Astrocyte (in vitro differentiated cells and primary cell): ENCODE results near the gene MIA2. TPM values are rescaled to one million over a fixed set of nuclear protein-coding genes. Genes with fewer than 3 reads are reported as not detected.

Source experiments
- DNase-seq: peaks from one replicate; pipeline ENCODE4 v3.0.0-alpha.2; 2010; ENCODE audit warnings: low read depth
- FAIRE-seq: peaks from 2 replicates; lab custom pipeline; 2011; peaks lifted over from hg19 to GRCh38; lab: Jason Lieb, UNC
- H2AFZ ChIP-seq: 2 replicates; pipeline ENCODE4 v1.6.0; 2012; ENCODE audit warnings: low read depth, low read length, inconsistent platforms
- H3K27ac ChIP-seq: 2 replicates; pipeline ENCODE4 v1.5.1; 2011; ENCODE audit warnings: low read depth, low read length, inconsistent platforms
- H3K27me3 ChIP-seq: 2 replicates; pipeline ENCODE4 v1.6.0; 2011; ENCODE audit warnings: low read length, inconsistent platforms; ENCODE audit not compliant: insufficient read depth
- H3K36me3 ChIP-seq: 2 replicates; pipeline ENCODE4 v1.5.1; 2011; ENCODE audit warnings: low read length, inconsistent platforms; ENCODE audit not compliant: insufficient read depth
- H3K4me1 ChIP-seq: 2 replicates; pipeline ENCODE4 v1.5.1; 2011; ENCODE audit warnings: low read length, inconsistent platforms; ENCODE audit not compliant: insufficient read depth
- H3K4me2 ChIP-seq: 2 replicates; pipeline ENCODE4 v1.6.0; 2012; ENCODE audit warnings: low read length, inconsistent platforms
- H3K4me3 ChIP-seq: 2 replicates; pipeline ENCODE4 v1.5.1; 2011; ENCODE audit warnings: low read depth, mild to moderate bottlenecking, low read length, inconsistent platforms; ENCODE audit not compliant: insufficient read depth
- H3K79me2 ChIP-seq: 2 replicates; pipeline ENCODE4 v1.6.0; 2012; ENCODE audit warnings: mild to moderate bottlenecking, low read length, inconsistent platforms; ENCODE audit not compliant: insufficient read depth
- H3K9ac ChIP-seq: 2 replicates; pipeline ENCODE4 v1.6.0; 2012; ENCODE audit warnings: mild to moderate bottlenecking, low read length, inconsistent platforms
- H3K9me3 ChIP-seq: 2 replicates; pipeline ENCODE4 v1.5.1; 2012; ENCODE audit warnings: low read depth, mild to moderate bottlenecking, low read length, inconsistent platforms; ENCODE audit not compliant: insufficient read depth
- H4K20me1 ChIP-seq: 2 replicates; pipeline ENCODE4 v1.6.0; 2012; ENCODE audit warnings: low read length, inconsistent platforms; ENCODE audit not compliant: insufficient read depth
- H3K27ac Mint-ChIP-seq: one replicate; pipeline ENCODE4 v1.8.0; 2021; ENCODE audit warnings: mild to moderate bottlenecking, mixed read lengths; ENCODE audit not compliant: unreplicated experiment
- H3K27me3 Mint-ChIP-seq: one replicate; pipeline ENCODE4 v1.8.0; 2021; ENCODE audit warnings: low read depth, mixed read lengths; ENCODE audit not compliant: unreplicated experiment
- H3K36me3 Mint-ChIP-seq: one replicate; pipeline ENCODE4 v1.8.0; 2021; ENCODE audit warnings: low read depth, mixed read lengths; ENCODE audit not compliant: unreplicated experiment
- H3K4me1 Mint-ChIP-seq: one replicate; pipeline ENCODE4 v1.8.0; 2021; ENCODE audit warnings: low read depth, mixed read lengths; ENCODE audit not compliant: unreplicated experiment
- H3K4me3 Mint-ChIP-seq: one replicate; pipeline ENCODE4 v1.8.0; 2021; ENCODE audit warnings: mild to moderate bottlenecking, moderate library complexity, mixed read lengths; ENCODE audit not compliant: unreplicated experiment
- H3K9me3 Mint-ChIP-seq: one replicate; pipeline ENCODE4 v1.8.0; 2021; ENCODE audit warnings: mild to moderate bottlenecking, mixed read lengths; ENCODE audit not compliant: unreplicated experiment
- EZH2 ChIP-seq: IDR thresholded peaks from 2 replicates; pipeline ENCODE4 v1.6.1; 2012; ENCODE audit warnings: mild to moderate bottlenecking, low read length, inconsistent platforms; ENCODE audit not compliant: insufficient read depth
- total RNA-seq: library from RNA; stranded (reverse); gene quantifications from 2 replicates; pipeline ENCODE4 v1.2.1, GENCODE V29; 2021
- TF ChIP-seq, protein P1 (sequence below): IDR thresholded peaks from 2 replicates; pipeline ENCODE4 v1.5.1; 2011; ENCODE audit warnings: low read depth, mild to moderate bottlenecking, inconsistent platforms, low read length, moderate library complexity; ENCODE audit not compliant: insufficient read depth

Gene MIA2
- total RNA-seq, 1 donor from 2014 or later: 18.2 TPM

DNA sequence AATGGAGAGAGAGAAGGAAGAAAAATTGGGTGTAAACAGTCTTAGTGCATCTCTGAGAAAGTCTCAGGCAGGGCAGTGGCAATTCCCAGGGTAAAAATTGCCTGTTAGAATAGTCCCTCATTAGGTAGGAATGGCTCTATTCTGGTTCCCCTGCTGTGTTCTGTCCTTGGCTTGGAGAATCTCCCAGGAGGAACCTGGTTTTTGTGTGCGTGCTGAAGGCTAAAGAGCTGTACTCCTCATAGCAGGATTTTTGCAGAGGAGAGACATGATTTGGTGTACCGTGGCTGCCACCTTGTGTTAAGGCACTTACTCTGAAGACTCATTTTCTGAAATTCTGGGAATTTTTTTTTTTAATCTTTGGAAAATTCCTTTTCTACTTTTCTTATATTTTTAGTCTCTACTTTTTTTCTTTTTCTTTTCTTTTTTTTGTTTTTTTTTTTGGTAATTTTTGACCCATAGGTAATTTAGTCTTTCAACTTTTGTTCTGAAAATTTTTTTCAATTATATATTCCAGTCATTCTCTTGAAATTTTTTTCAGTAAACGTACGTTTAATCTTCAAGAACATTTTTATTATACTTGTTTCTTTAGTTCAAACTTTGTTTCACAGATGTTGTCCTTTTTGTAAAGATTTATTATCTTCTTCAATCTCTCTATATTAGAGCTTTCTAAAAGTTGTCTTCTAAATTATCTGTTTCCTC, 134.7 kb downstream of the MIA2 start:
- Histone ChIP-seq H4K20me1 (peaks cover 28% of the 10 kb centered on the region), H3K27ac (no peak overlapping the region), H3K4me2 (no peak overlapping the region), H3K4me3 (no peak overlapping the region), H3K4me1 (peaks cover 3% of the 10 kb centered on the region), H2AFZ (no peak overlapping the region), H3K27me3 (no peaks in the 10 kb centered on the region), H3K36me3 (no peaks in the 10 kb centered on the region), H3K79me2 (peaks cover 23% of the 10 kb centered on the region), H3K9ac (no peak overlapping the region), H3K9me3 (no peaks in the 10 kb centered on the region)
- FAIRE-seq: no peak
- H3K9me3 Mint-ChIP-seq: peaks cover 6% of the 10 kb centered on the region
- peak; percentile 57 for DNase-seq
- H3K4me1 Mint-ChIP-seq: peaks cover 19% of the 10 kb centered on the region
- H3K4me3 Mint-ChIP-seq: no peak overlapping the region
- peaks cover 19% of the 10 kb centered on the region for H3K36me3 Mint-ChIP-seq
- H3K27me3 Mint-ChIP-seq: no peaks in the 10 kb centered on the region
- peak overlapping the region; percentile 24 for H3K27ac Mint-ChIP-seq
- TF ChIP-seq, protein P1, sequence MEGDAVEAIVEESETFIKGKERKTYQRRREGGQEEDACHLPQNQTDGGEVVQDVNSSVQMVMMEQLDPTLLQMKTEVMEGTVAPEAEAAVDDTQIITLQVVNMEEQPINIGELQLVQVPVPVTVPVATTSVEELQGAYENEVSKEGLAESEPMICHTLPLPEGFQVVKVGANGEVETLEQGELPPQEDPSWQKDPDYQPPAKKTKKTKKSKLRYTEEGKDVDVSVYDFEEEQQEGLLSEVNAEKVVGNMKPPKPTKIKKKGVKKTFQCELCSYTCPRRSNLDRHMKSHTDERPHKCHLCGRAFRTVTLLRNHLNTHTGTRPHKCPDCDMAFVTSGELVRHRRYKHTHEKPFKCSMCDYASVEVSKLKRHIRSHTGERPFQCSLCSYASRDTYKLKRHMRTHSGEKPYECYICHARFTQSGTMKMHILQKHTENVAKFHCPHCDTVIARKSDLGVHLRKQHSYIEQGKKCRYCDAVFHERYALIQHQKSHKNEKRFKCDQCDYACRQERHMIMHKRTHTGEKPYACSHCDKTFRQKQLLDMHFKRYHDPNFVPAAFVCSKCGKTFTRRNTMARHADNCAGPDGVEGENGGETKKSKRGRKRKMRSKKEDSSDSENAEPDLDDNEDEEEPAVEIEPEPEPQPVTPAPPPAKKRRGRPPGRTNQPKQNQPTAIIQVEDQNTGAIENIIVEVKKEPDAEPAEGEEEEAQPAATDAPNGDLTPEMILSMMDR: peak; percentile 68
- TF ChIP-seq EZH2: no peak

DNA sequence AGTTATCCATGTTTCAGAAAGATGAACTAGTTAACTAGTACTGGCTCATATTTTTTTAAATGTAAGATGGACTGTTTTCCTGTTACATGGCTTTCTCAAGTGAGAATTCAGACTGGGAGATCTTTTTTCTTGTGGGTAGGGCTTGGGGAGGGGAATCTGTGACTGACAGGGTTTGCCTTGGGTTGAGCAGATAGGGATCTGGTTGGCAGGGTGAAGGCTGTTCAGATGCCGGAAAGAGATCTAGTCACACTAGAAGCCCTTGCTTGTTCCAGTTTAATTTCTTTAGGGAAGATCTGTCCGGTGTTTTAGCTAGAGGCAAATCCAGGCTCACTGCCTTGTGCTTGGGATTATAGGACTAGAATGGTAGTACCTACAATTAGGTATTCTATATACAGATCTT, 135.3 kb downstream of the MIA2 start:
- Histone ChIP-seq H3K79me2 (peaks cover 23% of the 10 kb centered on the region), H3K4me2 (no peak overlapping the region), H4K20me1 (peaks cover 28% of the 10 kb centered on the region), H3K36me3 (no peaks in the 10 kb centered on the region), H3K27me3 (no peaks in the 10 kb centered on the region), H2AFZ (no peak overlapping the region), H3K4me3 (no peak overlapping the region), H3K4me1 (peaks cover 3% of the 10 kb centered on the region), H3K9me3 (no peaks in the 10 kb centered on the region), H3K27ac (no peak overlapping the region), H3K9ac (no peak overlapping the region)
- FAIRE-seq: no peak
- Mint-ChIP-seq H3K4me3 (no peak overlapping the region), H3K27ac (peak overlapping the region; percentile 24), H3K36me3 (peaks cover 14% of the 10 kb centered on the region), H3K9me3 (peaks cover 2% of the 10 kb centered on the region), H3K4me1 (peaks cover 19% of the 10 kb centered on the region), H3K27me3 (no peaks in the 10 kb centered on the region)
- no peak for TF ChIP-seq EZH2
- TF ChIP-seq, protein P1: no peak
- DNase-seq: no peak

DNA sequence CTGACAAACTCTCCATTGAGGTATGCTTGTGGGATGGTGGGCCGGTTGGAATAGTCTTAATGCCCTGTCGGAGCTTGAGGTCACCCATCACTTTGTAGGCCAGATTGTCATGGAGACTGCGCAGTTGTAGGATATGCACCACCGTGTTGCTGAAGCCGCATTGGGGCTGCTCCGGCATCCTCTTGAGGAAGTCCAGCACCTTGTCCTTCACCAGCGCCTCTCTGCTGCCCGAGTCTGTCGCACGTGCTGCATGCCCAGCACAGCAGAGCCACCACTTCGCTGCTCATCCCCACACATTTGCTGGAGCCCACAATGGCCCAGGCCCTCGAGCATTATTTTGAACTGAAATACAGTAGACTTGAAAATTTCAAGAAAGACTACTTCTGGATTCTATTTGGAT, 136.7 kb downstream of the MIA2 start:
- Histone ChIP-seq H3K4me1 (peaks cover 3% of the 10 kb centered on the region), H3K4me2 (no peak overlapping the region), H3K9ac (no peak overlapping the region), H3K36me3 (no peaks in the 10 kb centered on the region), H3K27me3 (no peaks in the 10 kb centered on the region), H3K9me3 (no peaks in the 10 kb centered on the region), H3K79me2 (peaks cover 17% of the 10 kb centered on the region), H3K4me3 (no peak overlapping the region), H4K20me1 (peaks cover 28% of the 10 kb centered on the region), H2AFZ (no peak overlapping the region), H3K27ac (no peak overlapping the region)
- no peak for FAIRE-seq
- H3K27ac Mint-ChIP-seq: no peak overlapping the region
- no peaks in the 10 kb centered on the region for H3K27me3 Mint-ChIP-seq
- TF ChIP-seq, protein P1: no peak
- no peak for TF ChIP-seq EZH2
- no peak overlapping the region for H3K4me3 Mint-ChIP-seq
- no peak for DNase-seq
- no peaks in the 10 kb centered on the region for H3K9me3 Mint-ChIP-seq
- peaks cover 8% of the 10 kb centered on the region for H3K36me3 Mint-ChIP-seq
- peaks cover 27% of the 10 kb centered on the region for H3K4me1 Mint-ChIP-seq
